Large intestine (tissue), 1 donor: ENCODE results near the gene LRCH2. TPM values are rescaled to one million over a fixed set of nuclear protein-coding genes. Genes with fewer than 3 reads are reported as not detected.

Experiments used
- polyA plus RNA-seq: library from polyadenylated mRNA; unstranded; fragments of 120-200 nt; gene quantifications from one replicate; pipeline ENCODE4 v1.2.1, GENCODE V29; 2013

The LRCH2 gene
- polyA plus RNA-seq, 1 donor: 3.9 TPM

Other genes starting within 250 kb of the LRCH2 start
- gene IL13RA2, start 216.5 kb downstream of the LRCH2 start, polyA plus RNA-seq: 0.27 TPM
- gene RBMXL3, start 44.7 kb downstream of the LRCH2 start, polyA plus RNA-seq: not detected
- not detected for gene LUZP4, start 55.6 kb upstream of the LRCH2 start, polyA plus RNA-seq